OCI-LY7 (cell line): ENCODE measurements around the gene ITPA. TPM values are rescaled to one million over a fixed set of nuclear protein-coding genes. Genes with fewer than 3 reads are reported as not detected.

Experiments used
- BruUV-seq: library from RNA; stranded (reverse); fragments of 400-500 nt; replicated peaks from 2 replicates; lab custom pipeline; 2021; lab: Mats Ljungman, UMichigan
- CTCF ChIA-PET: fragments of 300-600 bp; sonication (Branson Sonifier 250); formaldehyde crosslinking; loops from one replicate; lab custom pipeline; 2022; ENCODE audit warnings: antibody characterized with exemption; ENCODE audit not compliant: unreplicated experiment; lab: Charles Lee
- POLR2A ChIA-PET: fragments of 300-600 bp; sonication (Branson Sonifier 250); formaldehyde crosslinking; loops from one replicate; lab custom pipeline; 2022; ENCODE audit warnings: antibody characterized with exemption; lab: Charles Lee
- DNase-seq: peaks from one replicate; pipeline ENCODE4 v3.0.0-alpha.2; 2015; ENCODE audit warnings: low spot score
- H2AFZ ChIP-seq: fragments of 200-600 bp; sonication (generic), shearing (Covaris generic); 2 replicates; pipeline ENCODE4 v1.6.1; 2014; ENCODE audit warnings: mild to moderate bottlenecking, antibody characterized with exemption, low read length, moderate library complexity
- H3K27ac ChIP-seq: fragments of 200-600 bp; sonication (generic); 2 replicates; pipeline ENCODE4 v1.5.1; 2014; ENCODE audit warnings: mixed run types, low read depth, mild to moderate bottlenecking, moderate library complexity, low read length, inconsistent platforms; ENCODE audit not compliant: poor library complexity, severe bottlenecking
- H3K36me3 ChIP-seq: fragments of 200-600 bp; sonication (generic); 2 replicates; pipeline ENCODE4 v1.6.1; 2014; ENCODE audit warnings: mild to moderate bottlenecking, antibody characterized with exemption, low read length, moderate library complexity, mixed read lengths; ENCODE audit not compliant: insufficient read depth
- H3K4me1 ChIP-seq: fragments of 200-600 bp; sonication (generic); 2 replicates; pipeline ENCODE4 v1.5.1; 2014; ENCODE audit warnings: mild to moderate bottlenecking, low read length; ENCODE audit not compliant: insufficient read depth, poor library complexity, severe bottlenecking
- H3K4me2 ChIP-seq: fragments of 200-600 bp; sonication (generic); 2 replicates; pipeline ENCODE4 v1.6.1; 2014; ENCODE audit warnings: mild to moderate bottlenecking, low read length
- H3K4me3 ChIP-seq: fragments of 200-600 bp; sonication (generic); 2 replicates; pipeline ENCODE4 v1.5.1; 2014; ENCODE audit warnings: mild to moderate bottlenecking, low read depth, low read length; ENCODE audit not compliant: poor library complexity, severe bottlenecking
- H3K79me2 ChIP-seq: fragments of 200-600 bp; sonication (generic); 2 replicates; pipeline ENCODE4 v1.6.1; 2016; ENCODE audit warnings: low read depth, mild to moderate bottlenecking, low read length, moderate library complexity, mixed read lengths; ENCODE audit not compliant: insufficient read depth
- H3K9me2 ChIP-seq: fragments of 200-600 bp; sonication (generic); 2 replicates; pipeline ENCODE4 v1.6.1; 2016; ENCODE audit warnings: mild to moderate bottlenecking, low read length, mixed read lengths; ENCODE audit not compliant: insufficient read depth
- H3K9me3 ChIP-seq: fragments of 200-600 bp; sonication (generic); 2 replicates; pipeline ENCODE4 v1.6.1; 2014; ENCODE audit warnings: mild to moderate bottlenecking, mixed run types, low read length, mixed read lengths
- H4K20me1 ChIP-seq: fragments of 200-600 bp; sonication (generic); 2 replicates; pipeline ENCODE4 v1.6.1; 2014; ENCODE audit warnings: mild to moderate bottlenecking, antibody characterized with exemption, low read length, moderate library complexity, mixed read lengths; ENCODE audit not compliant: insufficient read depth
- EZH2phosphoT487 ChIP-seq: fragments of 200-600 bp; sonication (generic); IDR thresholded peaks from 2 replicates; pipeline ENCODE4 v1.6.1; 2018; ENCODE audit warnings: low read depth, borderline replicate concordance, mild to moderate bottlenecking, mixed run types, antibody characterized with exemption, low read length, moderate library complexity, mixed read lengths
- intact Hi-C: fragments of 100-400 bp; cut with micrococcal nuclease; formaldehyde crosslinking; loops from one replicate; pipeline ENCODE4 v1.10.0; 2022; ENCODE audit not compliant: unreplicated experiment
- total RNA-seq, 2 experiments: library from RNA; depleted of rRNA in 1 of 2; stranded (reverse); fragments of >200 nt in 1 of 2; shearing (Covaris generic) in 1 of 2; gene quantifications; 2 replicates each; pipeline ENCODE4 v1.2.3, GENCODE V29; 2014 to 2022
- TF ChIP-seq, protein P1 (sequence below): fragments of 200-600 bp; sonication (generic); conservative IDR thresholded peaks from 2 replicates; pipeline ENCODE4 v1.5.1; 2014; ENCODE audit warnings: mild to moderate bottlenecking, antibody characterized with exemption, low read length, moderate library complexity, mixed read lengths

The ITPA gene
- total RNA-seq, 2 experiments from 2014 or later = 58.0 to 62.4 TPM

DNA sequence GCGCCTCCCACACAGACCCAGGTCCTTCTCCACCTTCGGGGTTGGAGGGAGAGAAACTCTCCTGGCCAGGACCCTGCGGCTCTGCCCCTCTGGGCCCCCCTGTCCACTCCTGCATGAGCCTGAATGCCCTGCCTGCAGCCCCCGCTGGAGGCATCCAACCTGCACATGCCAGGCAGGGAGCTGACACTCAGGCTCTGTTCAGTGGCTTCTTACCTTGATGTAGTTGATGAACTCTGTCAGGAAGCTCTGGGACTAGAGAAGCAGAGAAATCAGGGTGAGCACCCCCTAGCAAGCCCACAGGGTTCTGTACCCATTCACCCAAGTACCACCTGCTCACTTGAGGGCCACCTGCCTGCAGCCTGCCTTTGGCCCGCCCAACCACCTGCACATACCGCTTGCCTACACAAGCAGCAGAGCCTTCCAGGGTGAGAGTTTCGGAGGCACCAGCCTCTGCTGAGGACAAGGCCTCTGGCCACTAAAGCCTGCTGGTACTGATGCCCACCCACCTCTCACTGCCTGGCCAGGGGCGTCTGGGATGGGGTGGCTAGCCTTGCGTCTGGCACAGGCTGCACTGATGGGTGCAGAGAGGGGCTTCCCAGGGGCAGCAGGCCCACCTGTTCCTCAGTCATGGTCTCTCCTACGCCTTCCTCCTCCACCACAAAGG is 14.5 kb upstream of the ITPA start:
- H3K4me1 ChIP-seq = no peaks in the 10 kb centered on the region
- DNase-seq = no peak
- H2AFZ ChIP-seq = no peak overlapping the region
- no peak overlapping the region for H3K27ac ChIP-seq
- no peaks in the 10 kb centered on the region for H3K79me2 ChIP-seq
- TF ChIP-seq, protein P1, sequence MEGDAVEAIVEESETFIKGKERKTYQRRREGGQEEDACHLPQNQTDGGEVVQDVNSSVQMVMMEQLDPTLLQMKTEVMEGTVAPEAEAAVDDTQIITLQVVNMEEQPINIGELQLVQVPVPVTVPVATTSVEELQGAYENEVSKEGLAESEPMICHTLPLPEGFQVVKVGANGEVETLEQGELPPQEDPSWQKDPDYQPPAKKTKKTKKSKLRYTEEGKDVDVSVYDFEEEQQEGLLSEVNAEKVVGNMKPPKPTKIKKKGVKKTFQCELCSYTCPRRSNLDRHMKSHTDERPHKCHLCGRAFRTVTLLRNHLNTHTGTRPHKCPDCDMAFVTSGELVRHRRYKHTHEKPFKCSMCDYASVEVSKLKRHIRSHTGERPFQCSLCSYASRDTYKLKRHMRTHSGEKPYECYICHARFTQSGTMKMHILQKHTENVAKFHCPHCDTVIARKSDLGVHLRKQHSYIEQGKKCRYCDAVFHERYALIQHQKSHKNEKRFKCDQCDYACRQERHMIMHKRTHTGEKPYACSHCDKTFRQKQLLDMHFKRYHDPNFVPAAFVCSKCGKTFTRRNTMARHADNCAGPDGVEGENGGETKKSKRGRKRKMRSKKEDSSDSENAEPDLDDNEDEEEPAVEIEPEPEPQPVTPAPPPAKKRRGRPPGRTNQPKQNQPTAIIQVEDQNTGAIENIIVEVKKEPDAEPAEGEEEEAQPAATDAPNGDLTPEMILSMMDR = no peak
- TF ChIP-seq EZH2phosphoT487 = no peak
- intact Hi-C loops = no loop called here
- H3K4me2 ChIP-seq = no peak overlapping the region
- H3K9me2 ChIP-seq = no peaks in the 10 kb centered on the region
- CTCF ChIA-PET = no interaction called here
- no peaks in the 10 kb centered on the region for H3K9me3 ChIP-seq
- BruUV-seq = no TSS peak
- POLR2A ChIA-PET = no interaction called here
- peaks cover 76% of the 10 kb centered on the region for H3K36me3 ChIP-seq
- H4K20me1 ChIP-seq = no peaks in the 10 kb centered on the region
- no peak overlapping the region for H3K4me3 ChIP-seq

- no TSS peak for BruUV-seq
- Histone ChIP-seq H3K4me1 (no peaks in the 10 kb centered on the region), H3K36me3 (peaks cover 79% of the 10 kb centered on the region), H3K9me2 (no peaks in the 10 kb centered on the region), H3K79me2 (no peaks in the 10 kb centered on the region), H3K4me3 (no peak overlapping the region), H3K4me2 (no peak overlapping the region), H2AFZ (no peak overlapping the region), H3K9me3 (no peaks in the 10 kb centered on the region), H4K20me1 (no peaks in the 10 kb centered on the region), H3K27ac (no peak overlapping the region)
- no peak for DNase-seq
- CTCF ChIA-PET = no interaction called here
- POLR2A ChIA-PET = no interaction called here
- TF ChIP-seq EZH2phosphoT487 = no peak
- TF ChIP-seq, protein P1 = no peak
- intact Hi-C loops = no loop called here
Observed at GRCh38 chr20:3195590-3196237, 13.6 kb upstream of the ITPA start.

GRCh38 chr20:3199206-3199605 is 10.1 kb upstream of the ITPA start:
- no peak overlapping the region for H3K4me3 ChIP-seq
- BruUV-seq = TSS peak; percentile 17
- H3K4me1 ChIP-seq = peaks cover 11% of the 10 kb centered on the region
- H4K20me1 ChIP-seq = no peaks in the 10 kb centered on the region
- intact Hi-C loops = no loop called here
- ChIA-PET CTCF (no interaction called here), POLR2A (no interaction called here)
- H3K4me2 ChIP-seq = no peak overlapping the region
- H3K9me2 ChIP-seq = no peaks in the 10 kb centered on the region
- no peaks in the 10 kb centered on the region for H3K9me3 ChIP-seq
- peaks cover 64% of the 10 kb centered on the region for H3K36me3 ChIP-seq
- H2AFZ ChIP-seq = no peak overlapping the region
- H3K79me2 ChIP-seq = peaks cover 18% of the 10 kb centered on the region; the same call in 1 of the 2 replicates
- TF ChIP-seq, protein P1 = no peak
- no peak for TF ChIP-seq EZH2phosphoT487
- H3K27ac ChIP-seq = no peak overlapping the region
- DNase-seq = no peak
